GM12878 (cell line): ENCODE measurements around the gene LSAMP. TPM values are rescaled to one million over a fixed set of nuclear protein-coding genes. Genes with fewer than 3 reads are reported as not detected.
A peak's percentile ranks its signal among the peaks of the same experiment; 100 is the strongest.

Experiments used
- HDAC6 ChIP-seq: fragments of 200-600 bp; sonication (generic); IDR thresholded peaks from one replicate; pipeline ENCODE4 v1.8.0; 2017; ENCODE audit warnings: antibody characterized with exemption; ENCODE audit not compliant: unreplicated experiment
- MTA3 ChIP-seq: IDR thresholded peaks from 2 replicates; pipeline ENCODE4 v1.6.1; 2012; ENCODE audit warnings: low read length, inconsistent platforms, borderline replicate concordance
- RB1 ChIP-seq: fragments of 450-650 bp; formaldehyde crosslinking; IDR thresholded peaks from 2 replicates; pipeline ENCODE4 v1.6.1; 2017; ENCODE audit warnings: mild to moderate bottlenecking, borderline replicate concordance
- STAT3 ChIP-seq: IDR thresholded peaks from 2 replicates; pipeline ENCODE4 v1.6.1; 2011; ENCODE audit warnings: low read depth, low read length, improper control_type of control experiment
- YY1 ChIP-seq: IDR thresholded peaks from 2 replicates; pipeline ENCODE4 v1.6.1; 2011; ENCODE audit warnings: low read depth, mild to moderate bottlenecking, low read length
- ZBED1 ChIP-seq: IDR thresholded peaks from 2 replicates; pipeline ENCODE4 v1.6.1; 2016; ENCODE audit warnings: borderline replicate concordance
- polyA plus RNA-seq, 11 experiments: library from polyadenylated mRNA; depleted of rRNA in 4 of 11; unstranded in 6 of 11; stranded (reverse) in 5 of 11; fragments of >200 nt; fragmentation: Nextera tagmentation in 4 of 11; fragmentation: Illumina TruSeq in 1 of 11; extraction: Ambion mirVana in 4 of 11; extraction: Trizol in 1 of 11; gene quantifications; 1 replicate in 1 of 11; 2 replicates in 10 of 11; pipeline versions ENCODE4 v1.2.1 to v1.2.3, GENCODE V29; 2011 to 2016; ENCODE audit warnings: inconsistent platforms in 2 of 11, missing spikeins in 2 of 11, low read depth in 1 of 11
- total RNA-seq, 4 experiments: library from RNA; depleted of rRNA in 3 of 4; stranded (reverse); fragments of >200 nt in 3 of 4; fragmentation: Illumina TruSeq in 1 of 4; extraction: Trizol in 1 of 4; gene quantifications; 2 replicates each; pipeline versions ENCODE4 v1.2.1 to v1.2.3, GENCODE V29; 2013 to 2021
- TF ChIP-seq, protein P1 (sequence below): fragments of 450-650 bp; IDR thresholded peaks from 2 replicates; pipeline ENCODE4 v1.6.1; 2017; ENCODE audit warnings: mild to moderate bottlenecking, moderate library complexity

LSAMP gene
- total and polyA plus RNA-seq, 10 of the 15 experiments (the other 5 are each of a cell fraction or from before 2014, with no cell fraction given): 2.0 to 12.7 (median 6.5) TPM

DNA sequence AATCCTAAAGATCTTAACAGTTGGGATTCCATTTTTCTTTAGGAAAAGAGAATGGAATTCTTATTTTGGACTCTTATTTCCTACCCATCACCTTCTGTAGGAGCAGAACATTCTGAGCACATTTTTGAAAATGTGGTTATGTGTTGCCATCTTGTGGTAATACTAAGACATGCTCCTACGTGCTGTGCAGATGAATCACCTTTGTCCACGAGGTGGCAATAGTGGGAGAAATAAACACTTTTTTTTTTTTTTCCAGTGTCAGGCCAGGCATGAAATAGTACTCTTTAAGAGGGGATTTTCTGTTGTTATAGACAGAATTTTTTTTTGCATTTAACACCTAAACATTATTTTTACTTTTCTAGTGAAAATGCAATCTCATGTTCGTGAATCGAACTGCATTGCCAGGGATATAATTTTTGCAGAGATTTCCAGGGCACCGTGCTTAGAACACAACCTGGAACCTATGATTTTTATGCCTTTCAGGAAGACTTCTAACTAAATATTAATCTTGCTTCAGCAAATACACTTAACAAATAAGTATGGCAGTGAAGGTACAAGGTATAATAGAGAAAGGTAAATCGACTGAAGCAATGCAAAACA, 625.4 kb downstream of the LSAMP start (continued):
- TF ChIP-seq, protein P1, sequence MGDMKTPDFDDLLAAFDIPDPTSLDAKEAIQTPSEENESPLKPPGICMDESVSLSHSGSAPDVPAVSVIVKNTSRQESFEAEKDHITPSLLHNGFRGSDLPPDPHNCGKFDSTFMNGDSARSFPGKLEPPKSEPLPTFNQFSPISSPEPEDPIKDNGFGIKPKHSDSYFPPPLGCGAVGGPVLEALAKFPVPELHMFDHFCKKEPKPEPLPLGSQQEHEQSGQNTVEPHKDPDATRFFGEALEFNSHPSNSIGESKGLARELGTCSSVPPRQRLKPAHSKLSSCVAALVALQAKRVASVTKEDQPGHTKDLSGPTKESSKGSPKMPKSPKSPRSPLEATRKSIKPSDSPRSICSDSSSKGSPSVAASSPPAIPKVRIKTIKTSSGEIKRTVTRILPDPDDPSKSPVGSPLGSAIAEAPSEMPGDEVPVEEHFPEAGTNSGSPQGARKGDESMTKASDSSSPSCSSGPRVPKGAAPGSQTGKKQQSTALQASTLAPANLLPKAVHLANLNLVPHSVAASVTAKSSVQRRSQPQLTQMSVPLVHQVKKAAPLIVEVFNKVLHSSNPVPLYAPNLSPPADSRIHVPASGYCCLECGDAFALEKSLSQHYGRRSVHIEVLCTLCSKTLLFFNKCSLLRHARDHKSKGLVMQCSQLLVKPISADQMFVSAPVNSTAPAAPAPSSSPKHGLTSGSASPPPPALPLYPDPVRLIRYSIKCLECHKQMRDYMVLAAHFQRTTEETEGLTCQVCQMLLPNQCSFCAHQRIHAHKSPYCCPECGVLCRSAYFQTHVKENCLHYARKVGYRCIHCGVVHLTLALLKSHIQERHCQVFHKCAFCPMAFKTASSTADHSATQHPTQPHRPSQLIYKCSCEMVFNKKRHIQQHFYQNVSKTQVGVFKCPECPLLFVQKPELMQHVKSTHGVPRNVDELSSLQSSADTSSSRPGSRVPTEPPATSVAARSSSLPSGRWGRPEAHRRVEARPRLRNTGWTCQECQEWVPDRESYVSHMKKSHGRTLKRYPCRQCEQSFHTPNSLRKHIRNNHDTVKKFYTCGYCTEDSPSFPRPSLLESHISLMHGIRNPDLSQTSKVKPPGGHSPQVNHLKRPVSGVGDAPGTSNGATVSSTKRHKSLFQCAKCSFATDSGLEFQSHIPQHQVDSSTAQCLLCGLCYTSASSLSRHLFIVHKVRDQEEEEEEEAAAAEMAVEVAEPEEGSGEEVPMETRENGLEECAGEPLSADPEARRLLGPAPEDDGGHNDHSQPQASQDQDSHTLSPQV: peak; percentile 77
- TF ChIP-seq RB1: 0 out of 2 replicates have a peak, but pooled peaks have one; percentile 37
- TF ChIP-seq STAT3: no peak
- TF ChIP-seq HDAC6: no peak
- TF ChIP-seq YY1: peak; percentile 61
- no peak for TF ChIP-seq MTA3
- no peak for TF ChIP-seq ZBED1
- TF ChIP-seq, all 136 proteins: peak for 16
